B cell (primary cell): ENCODE results near the gene TRRAP.
A peak's percentile ranks its signal among the peaks of the same experiment; 100 is the strongest.

ENCODE experiments used
- EZH2 ChIP-seq: IDR thresholded peaks from 2 replicates; pipeline ENCODE4 v1.6.1; 2012; ENCODE audit warnings: borderline replicate concordance, low read depth, mild to moderate bottlenecking, moderate library complexity, low read length; ENCODE audit not compliant: insufficient read depth, poor library complexity, severe bottlenecking
- TF ChIP-seq, protein P1 (sequence below): fragments of 200-600 bp; IDR thresholded peaks from one replicate; pipeline ENCODE4 v1.8.0; 2022; ENCODE audit warnings: antibody characterized with exemption, mild to moderate bottlenecking

GRCh38 chr7:98878365-98879197 lies at the start of gene TRRAP:
- TF ChIP-seq, protein P1, sequence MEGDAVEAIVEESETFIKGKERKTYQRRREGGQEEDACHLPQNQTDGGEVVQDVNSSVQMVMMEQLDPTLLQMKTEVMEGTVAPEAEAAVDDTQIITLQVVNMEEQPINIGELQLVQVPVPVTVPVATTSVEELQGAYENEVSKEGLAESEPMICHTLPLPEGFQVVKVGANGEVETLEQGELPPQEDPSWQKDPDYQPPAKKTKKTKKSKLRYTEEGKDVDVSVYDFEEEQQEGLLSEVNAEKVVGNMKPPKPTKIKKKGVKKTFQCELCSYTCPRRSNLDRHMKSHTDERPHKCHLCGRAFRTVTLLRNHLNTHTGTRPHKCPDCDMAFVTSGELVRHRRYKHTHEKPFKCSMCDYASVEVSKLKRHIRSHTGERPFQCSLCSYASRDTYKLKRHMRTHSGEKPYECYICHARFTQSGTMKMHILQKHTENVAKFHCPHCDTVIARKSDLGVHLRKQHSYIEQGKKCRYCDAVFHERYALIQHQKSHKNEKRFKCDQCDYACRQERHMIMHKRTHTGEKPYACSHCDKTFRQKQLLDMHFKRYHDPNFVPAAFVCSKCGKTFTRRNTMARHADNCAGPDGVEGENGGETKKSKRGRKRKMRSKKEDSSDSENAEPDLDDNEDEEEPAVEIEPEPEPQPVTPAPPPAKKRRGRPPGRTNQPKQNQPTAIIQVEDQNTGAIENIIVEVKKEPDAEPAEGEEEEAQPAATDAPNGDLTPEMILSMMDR: peak; percentile 94
- TF ChIP-seq EZH2: no peak
